HG02678 (cell line): Measurements from ENCODE around the gene SLC46A3.
"Not testable (repeated sequence)": the region's sequence is repeated elsewhere in the genome, so short reads cannot be mapped to it uniquely, and the experiment has no call there.

Source experiments
- ATAC-seq: cut with Tn5 transposase; IDR thresholded peaks from one replicate; pipeline ENCODE4 v1.9.1; 2021; ENCODE audit warnings: mild to moderate bottlenecking, moderate library complexity; ENCODE audit not compliant: unreplicated experiment

SLC46A3 gene

DNA sequence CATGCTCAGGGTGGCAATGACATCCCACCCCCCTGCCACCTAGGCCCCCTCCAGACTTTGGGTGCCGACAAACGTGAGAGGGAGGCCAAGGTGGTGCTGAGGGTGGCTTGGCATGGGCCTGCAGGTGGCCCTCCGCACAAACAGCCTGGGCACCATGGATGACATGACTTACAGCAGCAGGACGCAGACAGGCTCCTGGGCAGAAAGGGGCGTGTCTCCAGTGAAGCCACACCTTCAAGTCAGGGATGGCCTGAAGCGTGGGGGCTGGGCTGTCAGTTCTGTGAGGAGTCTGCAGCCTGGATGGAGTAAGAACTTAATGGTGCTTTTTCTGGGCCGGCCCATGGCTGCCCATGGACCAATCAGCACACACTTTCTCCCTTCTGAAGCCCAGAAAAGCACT, 34.5 kb downstream of the SLC46A3 start:
- ATAC-seq: no peak

DNA sequence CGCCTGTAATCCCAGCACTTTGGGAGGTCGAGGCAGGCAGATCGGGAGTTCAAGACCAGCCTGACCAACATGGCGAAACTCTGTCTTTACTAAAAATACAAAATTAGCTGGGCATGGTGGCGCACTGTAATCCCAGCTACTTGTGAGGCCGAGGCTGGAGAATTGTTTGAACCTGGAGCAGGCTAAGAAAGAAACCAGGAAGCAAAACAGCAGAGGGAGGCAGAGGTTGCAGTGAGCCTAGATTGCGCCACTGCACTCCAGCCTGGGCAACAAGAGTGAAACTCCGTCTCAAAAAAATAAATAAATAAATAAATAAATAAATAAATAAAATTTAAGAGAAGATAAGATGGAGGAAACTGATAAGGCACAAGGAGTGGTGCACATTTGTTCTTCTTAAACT, 35.6 kb downstream of the SLC46A3 start:
- not testable (repeated sequence) for ATAC-seq

DNA sequence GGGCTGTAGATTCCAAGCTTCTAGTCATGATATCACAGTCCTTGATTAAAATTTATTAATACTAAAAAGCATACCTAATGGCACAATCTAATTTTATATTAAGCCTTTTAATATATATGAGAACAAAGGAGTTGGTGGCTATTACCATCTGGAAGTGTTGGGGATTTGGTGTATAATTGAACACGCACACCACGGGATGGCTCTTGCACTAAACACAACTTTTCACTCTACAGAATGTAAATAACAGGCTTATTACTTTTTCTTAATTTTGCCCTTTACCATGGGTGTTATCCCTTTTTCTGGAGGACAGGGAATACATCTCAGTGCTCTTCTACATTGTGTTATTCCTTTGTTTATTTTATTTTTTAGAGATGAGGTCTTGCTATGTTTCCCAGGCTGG, 38.2 kb downstream of the SLC46A3 start:
- no peak for ATAC-seq

DNA sequence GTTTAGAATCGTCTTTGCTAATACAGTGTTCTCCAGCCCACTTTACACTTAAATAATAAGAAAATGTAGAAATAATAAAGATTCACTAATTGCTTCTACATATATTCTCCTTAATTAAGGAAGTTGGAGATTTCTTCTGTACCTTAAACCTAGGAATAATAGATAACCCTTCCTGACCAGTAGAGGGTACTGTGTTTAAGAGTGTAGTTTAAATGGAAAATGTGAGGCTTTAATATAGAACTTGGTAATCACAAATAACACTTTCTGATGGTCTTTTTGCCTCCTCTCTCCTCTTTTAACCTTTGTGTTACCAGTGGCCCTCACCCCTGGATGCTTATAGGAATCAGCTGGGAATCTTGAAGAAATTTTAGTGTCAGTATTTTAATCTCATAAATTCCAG, 39.1 kb downstream of the SLC46A3 start:
- ATAC-seq: no peak

DNA sequence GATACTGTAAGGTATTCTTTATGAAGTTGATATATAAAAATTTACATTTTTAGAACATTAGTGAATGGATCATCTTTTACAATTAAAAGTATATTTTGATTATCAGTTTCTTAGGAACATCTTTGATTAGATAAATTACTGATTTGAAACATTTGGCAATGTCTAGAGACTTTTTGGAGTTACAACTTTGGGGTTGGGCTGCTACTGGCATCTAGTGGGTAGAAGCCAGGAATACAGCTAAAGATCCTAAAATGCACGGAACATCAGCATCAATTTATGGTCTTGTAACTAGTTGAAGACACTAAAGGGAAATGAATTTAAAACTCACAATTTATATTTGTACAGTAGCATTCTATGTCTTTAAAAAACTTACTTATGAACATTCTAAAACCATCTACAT, 40.0 kb downstream of the SLC46A3 start:
- ATAC-seq: no peak

DNA sequence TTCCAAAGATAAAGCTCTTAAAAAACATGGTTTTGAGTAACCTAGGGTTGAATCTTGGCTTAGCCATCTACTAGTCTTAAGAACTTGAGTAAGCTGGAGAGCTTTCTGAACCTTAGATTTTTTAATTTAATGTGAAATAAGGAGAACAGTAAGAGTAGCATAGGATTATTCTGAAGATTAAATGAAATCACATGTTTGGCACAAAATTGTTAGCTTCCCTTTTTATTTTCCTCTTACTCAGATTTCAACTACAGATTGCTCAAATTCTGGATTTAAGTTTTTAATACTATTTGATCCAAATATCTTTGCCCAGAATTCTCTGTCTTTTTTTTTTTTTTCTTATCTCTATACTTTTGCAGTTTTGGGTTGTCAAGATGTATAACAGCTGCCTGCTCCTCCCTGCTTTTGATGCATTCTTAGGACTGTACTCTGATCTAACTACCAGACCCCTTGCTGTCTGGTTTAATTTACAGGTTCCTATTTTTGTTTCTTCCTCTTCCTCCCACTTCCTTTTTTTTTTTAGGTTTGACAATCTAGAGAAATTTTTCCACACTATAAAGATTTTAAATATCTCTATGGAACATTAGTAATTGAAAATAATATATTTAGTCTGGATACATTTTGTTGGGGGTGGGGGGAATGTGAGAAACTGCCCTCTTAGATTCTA, 47.5 kb downstream of the SLC46A3 start:
- ATAC-seq: no peak

DNA sequence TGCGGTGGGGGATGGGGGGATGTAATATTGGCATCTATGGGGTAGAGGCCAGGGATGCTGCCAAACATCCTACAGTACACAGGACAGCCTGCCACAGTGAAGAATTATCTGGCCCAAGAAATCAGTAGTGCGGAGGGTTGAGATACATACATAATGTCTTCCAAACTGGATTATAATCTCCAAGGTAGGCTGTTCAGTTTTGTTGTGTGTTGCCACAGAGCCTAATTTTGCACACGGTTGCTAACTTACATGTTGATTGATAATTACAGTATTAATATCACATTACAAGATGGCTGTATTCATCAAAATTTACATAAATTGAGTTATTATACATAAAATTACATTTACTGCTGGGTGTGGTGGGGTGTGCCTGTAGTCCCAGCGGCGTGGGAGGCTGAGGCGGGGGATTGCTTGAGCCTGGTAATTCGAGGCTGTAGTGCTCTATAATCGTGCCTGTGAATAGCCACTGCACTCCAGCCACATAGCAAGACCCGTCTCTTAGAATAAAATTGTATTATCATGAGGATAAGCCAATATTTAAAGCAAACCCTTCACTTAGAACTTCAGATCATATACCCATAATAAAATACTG, 51.8 kb downstream of the SLC46A3 start:
- no peak for ATAC-seq

DNA sequence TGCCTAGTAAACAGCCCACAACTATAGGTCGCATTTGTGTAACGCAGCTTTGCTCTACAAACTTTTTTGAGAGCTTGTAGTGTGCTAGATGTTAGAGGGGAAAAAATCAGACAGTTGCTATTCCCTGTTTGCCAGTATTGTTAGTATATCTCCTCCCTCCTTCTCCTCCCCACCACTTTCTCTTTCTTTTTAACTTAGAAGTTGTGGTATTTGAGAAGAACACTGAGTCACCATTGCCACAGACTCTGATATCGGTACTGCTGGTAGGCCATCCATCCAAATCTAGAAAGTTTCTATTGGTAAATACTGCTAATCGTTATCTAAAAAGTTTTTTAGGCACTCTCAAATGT, 59.2 kb downstream of the SLC46A3 start:
- peak; percentile 21 for ATAC-seq

DNA sequence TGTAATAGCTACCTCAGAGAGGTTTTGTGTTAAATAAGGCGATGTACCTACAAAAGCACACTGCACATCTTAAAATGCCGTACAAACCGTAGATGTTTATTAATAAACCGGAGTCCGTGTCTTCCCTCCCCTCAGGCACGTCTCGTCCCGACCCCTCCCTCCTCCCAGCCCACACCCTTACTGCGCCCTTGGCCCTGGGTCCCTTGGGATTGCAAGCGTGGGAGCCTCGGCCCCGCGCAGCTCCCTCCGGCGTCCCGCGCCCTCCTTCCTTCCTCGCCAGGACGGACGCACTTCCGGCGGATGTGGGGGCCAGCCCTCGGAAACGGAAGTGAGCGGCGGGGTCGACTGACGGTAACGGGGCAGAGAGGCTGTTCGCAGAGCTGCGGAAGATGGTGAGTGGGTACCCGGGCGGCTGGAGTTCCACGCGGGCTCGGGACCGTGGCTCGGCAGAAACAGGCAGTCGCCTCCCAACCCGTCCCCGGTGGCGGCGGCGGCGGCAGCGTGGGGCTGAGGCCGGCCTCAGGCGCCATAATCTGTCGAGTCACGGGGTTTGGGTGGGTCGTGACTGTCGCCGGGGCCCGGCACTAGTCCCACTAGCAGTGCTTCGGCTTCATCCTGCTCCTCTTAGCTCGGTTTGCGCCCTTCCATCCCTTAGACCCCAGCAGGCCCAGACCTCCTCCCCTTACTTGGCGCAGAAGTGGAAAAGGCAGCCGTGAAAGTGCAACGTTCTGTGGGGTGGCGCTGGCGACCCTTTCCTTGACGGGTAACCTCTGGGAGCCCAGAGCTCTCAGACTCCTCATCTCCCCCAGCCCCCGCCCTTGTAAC, 59.8 kb downstream of the SLC46A3 start, which contains the start of gene POMP:
POMP (plus strand) TSS at position 335 of the 825 bp plus-strand sequence; CDS start at position 390, 55 bp downstream.
- ATAC-seq: peak; percentile 94

DNA sequence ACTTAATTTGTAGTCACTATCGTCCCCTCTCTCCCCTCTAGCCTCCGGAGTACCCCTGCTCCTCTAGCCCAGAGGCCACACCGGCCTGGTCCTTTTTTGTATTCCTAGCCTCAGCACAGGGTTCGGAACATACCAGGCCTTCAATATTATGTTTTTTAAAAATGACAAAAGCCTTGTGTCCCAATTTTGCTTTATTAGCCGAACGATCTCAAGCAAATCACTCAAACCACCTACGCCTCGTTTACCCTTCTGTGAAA, 60.3 kb downstream of the SLC46A3 start:
- ATAC-seq: peak; percentile 14

DNA sequence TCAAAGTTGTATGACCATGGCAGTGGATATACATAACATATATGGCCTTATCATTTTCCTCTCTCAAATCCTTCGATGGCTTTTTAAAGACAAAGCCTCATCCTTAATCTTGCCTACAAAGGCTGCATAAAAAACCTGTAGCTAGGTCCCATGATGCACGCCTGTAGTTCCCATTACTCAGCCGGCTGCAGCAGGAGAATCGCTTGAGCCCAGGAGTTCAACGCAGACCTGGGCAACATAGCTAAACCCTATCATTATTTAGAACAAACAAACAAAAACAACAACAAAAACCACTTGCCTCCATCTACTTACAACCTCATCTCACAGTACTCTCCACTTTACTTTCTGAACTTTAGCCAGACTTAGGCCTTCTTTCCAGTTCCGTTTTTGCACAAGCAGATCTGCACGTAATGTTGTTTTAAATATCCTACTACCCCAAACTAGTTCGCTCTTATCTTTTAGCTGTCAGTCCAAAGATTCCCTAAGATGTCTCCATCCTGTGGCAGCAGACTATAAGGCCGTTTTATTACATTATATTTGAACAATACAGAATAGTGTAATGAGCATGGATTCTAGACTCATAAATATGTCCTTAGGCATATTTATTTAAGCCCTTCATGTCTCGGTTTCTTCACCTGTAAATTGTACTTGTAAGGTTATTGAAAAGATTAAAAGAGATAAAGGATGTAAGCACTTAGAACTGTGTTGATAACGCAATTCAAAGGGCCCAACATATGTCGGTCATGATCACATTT, 60.8 kb downstream of the SLC46A3 start:
- no peak for ATAC-seq

DNA sequence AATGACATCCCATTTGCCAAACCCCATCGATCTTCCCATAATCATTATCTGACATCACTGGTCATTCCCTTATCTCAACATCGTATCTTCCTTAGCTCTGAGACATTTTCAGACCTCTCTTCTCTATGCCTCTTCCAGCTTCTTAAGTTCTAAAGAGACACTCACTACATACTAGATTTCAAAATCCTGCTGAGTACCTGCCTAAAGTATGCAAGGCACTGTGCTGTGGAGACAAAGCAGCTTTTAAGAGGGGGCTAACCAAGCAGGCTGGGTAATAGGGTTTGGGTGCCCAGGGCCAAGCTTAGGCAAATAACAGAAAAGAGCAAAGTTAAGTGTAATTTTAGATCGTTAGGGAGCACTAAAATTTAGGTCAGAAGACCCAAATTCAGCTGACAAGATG, 63.2 kb downstream of the SLC46A3 start:
- no peak for ATAC-seq

DNA sequence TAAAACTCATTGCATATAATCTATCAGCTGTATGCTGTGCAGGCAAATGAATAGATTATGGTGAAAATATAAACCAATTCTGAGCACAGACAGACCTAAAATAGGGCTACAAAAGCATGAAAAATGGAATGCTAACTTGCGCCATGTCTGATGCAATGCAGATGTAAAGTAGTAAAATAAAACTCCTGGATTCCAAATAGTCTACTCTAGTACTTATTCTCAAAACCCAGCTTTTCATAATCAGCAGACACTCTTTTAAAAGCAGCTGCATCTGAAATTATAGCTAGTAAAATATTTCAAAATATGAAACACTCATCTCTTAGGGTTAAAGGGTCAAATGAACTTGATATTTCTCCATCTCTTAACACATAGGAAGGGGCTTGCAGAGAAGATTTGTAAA, 64.5 kb downstream of the SLC46A3 start:
- ATAC-seq: no peak

DNA sequence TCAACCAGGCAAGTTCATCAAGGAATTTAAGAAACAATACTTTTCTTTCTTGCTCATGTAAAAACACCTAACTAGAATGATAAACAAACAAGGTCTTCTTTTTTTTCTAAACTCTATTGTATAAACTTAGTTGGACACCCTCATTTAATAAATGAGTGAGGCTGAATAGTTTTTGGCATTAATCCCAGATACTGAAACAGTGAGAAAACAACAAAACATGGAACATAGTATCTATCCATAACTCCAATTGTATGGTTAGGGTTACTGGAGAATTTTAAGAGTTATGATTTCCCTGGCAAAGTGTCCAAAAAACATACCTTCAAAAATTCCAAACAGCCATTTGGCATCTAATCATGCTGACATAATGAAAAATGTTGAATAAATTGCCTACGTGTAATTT, 65.7 kb downstream of the SLC46A3 start:
- ATAC-seq: no peak

DNA sequence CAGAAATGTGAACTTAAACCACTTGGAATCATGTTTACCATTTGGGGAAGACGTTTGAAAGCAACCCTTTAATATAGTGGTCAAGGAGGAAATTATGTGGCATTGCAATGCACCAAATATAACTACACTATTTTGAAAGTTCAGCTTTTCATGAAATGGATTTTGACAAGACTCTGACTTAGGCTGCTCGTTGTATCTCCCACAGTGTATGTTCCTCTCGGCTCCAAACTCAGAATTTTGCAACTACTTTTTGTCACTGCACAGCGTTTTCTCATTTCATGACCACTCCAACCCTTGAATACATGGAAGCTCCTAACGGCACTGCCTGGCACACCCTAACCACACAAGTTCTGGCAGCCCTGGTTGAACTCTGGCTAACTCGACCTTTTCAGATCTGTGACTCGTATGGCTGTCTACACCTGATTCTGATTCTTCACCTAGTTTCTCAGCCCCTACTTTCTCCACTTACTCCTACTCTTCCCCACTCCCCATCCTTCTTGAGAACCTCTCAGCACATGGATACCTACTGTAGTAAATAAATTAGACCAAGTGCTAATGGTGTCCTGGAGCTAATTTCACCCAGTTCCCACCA, 66.9 kb downstream of the SLC46A3 start:
- ATAC-seq: no peak

DNA sequence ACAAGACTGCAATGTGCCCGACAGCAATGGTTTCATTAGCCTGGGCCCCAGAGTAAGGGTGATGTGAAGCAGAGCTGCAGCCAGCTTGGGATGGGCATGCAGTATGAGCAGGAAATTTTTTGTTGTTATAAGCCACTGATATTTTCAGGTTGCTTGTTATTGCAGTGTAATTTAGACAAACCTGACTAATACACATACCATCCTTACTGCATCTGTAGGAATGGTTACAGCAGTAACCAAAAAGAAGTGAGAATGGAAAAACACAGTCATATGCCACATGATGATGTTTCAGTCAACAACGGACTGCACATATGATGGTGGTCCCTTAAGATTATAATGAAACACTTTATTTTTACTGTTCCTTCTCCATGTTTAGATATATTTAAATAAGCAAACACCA, 68.5 kb downstream of the SLC46A3 start:
- no peak for ATAC-seq
